ENCODE data around the gene DAO.

DAO gene

GRCh38 chr12:108879615-108880254, at the start of gene DAO:
DAO (plus strand) TSS chr12:108880092; CDS start chr12:108885007, 4,915 bp downstream.
- TF ChIP-seq CTCF (IDR thresholded peaks at IDR 0.05; ENCODE audit: low read depth, low read length) = no peak
- no peak for DNase-seq (ENCODE audit: extremely low read depth, low read depth)

- DNase-seq (ENCODE audit: extremely low read depth, low read depth) = no peak
- TF ChIP-seq CTCF (IDR thresholded peaks at IDR 0.05; ENCODE audit: low read depth, low read length) = no peak
Measured at GRCh38 chr12:108831309-108831991, 48.4 kb upstream of the DAO start.

- no peak for TF ChIP-seq CTCF (IDR thresholded peaks at IDR 0.05; ENCODE audit: low read depth, low read length)
Measured at GRCh38 chr12:108832208-108832607, 47.7 kb upstream of the DAO start.

GRCh38 chr12:108832730-108833354, 47.0 kb upstream of the DAO start:
- no peak for TF ChIP-seq CTCF (IDR thresholded peaks at IDR 0.05; ENCODE audit: low read depth, low read length)
- DNase-seq (ENCODE audit: extremely low read depth, low read depth) = peak; percentile 80

More at GRCh38 chr12:108832208-108832607, 47.7 kb upstream of the DAO start:
- no peak for DNase-seq (ENCODE audit: extremely low read depth, low read depth)

- no peak for DNase-seq (ENCODE audit: extremely low read depth, low read depth)
Measured at GRCh38 chr12:108833355-108833733, 46.5 kb upstream of the DAO start.

GRCh38 chr12:108833757-108834472, 46.0 kb upstream of the DAO start:
- no peak for TF ChIP-seq CTCF (IDR thresholded peaks at IDR 0.05; ENCODE audit: low read depth, low read length)
- DNase-seq (ENCODE audit: extremely low read depth, low read depth) = peak; percentile 63

More at GRCh38 chr12:108833355-108833733, 46.5 kb upstream of the DAO start:
- no peak for TF ChIP-seq CTCF (IDR thresholded peaks at IDR 0.05; ENCODE audit: low read depth, low read length)

Measured in AG09319 (cell line).